ENCODE results near the gene KRTCAP2. TPM values are rescaled to one million over a fixed set of nuclear protein-coding genes. Genes with fewer than 3 reads are reported as not detected.

The KRTCAP2 gene
- total and polyA plus RNA-seq, 2 experiments from 2014 or later, result 189 to 484 TPM

DNA sequence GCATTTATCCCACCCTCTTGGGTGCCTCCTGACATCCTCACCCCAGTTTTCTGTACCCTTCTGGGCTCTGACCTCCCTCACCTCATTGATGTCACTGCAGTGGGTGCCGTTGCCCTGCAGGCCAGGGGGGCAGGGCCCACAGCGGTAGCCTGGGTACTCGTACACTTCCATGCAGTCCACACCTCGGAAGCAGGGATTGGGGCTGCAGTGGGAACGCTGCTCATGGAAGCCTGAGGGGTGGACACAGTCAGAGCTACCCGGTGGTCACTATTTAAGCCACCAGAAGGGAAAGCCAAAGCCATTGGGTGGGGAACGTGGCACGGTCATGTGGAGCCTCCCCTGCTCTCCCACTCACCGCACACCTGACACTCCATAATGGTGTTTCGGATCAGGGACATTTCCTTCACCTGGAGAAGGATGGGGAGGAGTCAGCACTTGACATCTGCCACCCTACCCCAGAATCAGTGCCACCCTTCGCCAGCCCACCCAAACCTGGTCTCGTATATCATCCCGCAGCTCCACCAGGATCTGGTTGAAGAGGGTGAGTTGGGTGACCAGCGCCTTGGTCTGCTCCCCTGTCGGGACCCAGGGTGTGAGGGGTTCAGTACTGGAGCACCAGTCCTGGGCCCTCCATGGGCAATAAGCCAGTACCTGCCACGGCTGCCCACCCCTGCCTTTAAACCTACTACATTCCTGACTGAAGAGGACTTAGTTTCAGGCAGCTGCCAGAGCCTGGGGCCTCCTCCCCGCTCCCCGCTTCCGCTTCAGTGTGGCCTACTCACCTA is 29.8 kb upstream of the KRTCAP2 start:
- 89 to 92% methylated on average over 19 of the region's 19 CpGs for WGBS, 2 experiments (ENCODE audit: low coverage in 1 of 2, low lambda C conversion rate in 2 of 2, missing lambda C conversion rate in 2 of 2)

DNA sequence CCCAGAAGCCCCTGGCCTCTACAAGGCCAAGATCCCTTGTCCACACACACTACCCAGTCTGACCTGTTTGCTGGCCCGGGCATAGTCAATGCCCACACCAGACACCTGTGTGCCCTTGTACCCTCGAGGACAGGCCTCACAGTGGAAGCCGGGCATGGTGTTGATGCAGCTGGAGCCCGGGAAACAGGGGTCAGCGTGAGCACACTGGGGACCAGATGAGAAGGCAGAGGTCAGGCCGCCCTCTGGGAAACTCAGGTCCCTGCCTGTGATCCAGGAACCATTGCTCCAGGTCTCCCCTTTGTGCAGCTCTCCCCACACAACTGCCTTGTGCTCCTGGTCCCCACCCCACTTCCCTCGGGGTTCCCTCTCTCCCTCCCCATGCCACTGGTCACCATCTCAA is 29.1 kb upstream of the KRTCAP2 start:
- H3K9me2 ChIP-seq (ENCODE audit: insufficient read depth), result no peaks in the 10 kb centered on the region
- no peak overlapping the region for H2AFZ ChIP-seq
- H4K20me1 ChIP-seq (ENCODE audit: insufficient read depth), result no peaks in the 10 kb centered on the region
- in situ Hi-C loops (cut with MboI), result no loop called here
- H3F3A ChIP-seq (ENCODE audit: insufficient read depth), result no peaks in the 10 kb centered on the region
- no peak overlapping the region for H3K4me2 ChIP-seq (ENCODE audit: unreplicated experiment)
- WGBS, 2 experiments (ENCODE audit: low coverage in 1 of 2, low lambda C conversion rate in 2 of 2, missing lambda C conversion rate in 2 of 2), result 64 to 66% methylated on average over 7 of the region's 7 CpGs
- H3K4me3 ChIP-seq, result no peak overlapping the region
- H3K79me2 ChIP-seq (ENCODE audit: insufficient read depth), result peaks cover under 1% of the 10 kb centered on the region; the same call in 1 of the 2 replicates
- peaks cover 3% of the 10 kb centered on the region; the same call in 1 of the 2 replicates for H3K4me1 ChIP-seq (ENCODE audit: insufficient read depth)
- H3K27me3 ChIP-seq (replicated peaks; ENCODE audit: insufficient read depth), result no peaks in the 10 kb centered on the region
- H3K36me3 ChIP-seq (ENCODE audit: low read depth), result no peaks in the 10 kb centered on the region
- H3K27ac ChIP-seq, result no peak overlapping the region
- TF ChIP-seq EZH2phosphoT487 (IDR thresholded peaks at IDR 0.05; ENCODE audit: insufficient read depth, low read depth), result no peak
- DNase-seq, result no peak
- no peaks in the 10 kb centered on the region for H3K9me3 ChIP-seq (ENCODE audit: low read depth)
- no peak overlapping the region for H3K9ac ChIP-seq

More for the DNA sequence above, 29.8 kb upstream of the KRTCAP2 start:
- DNase-seq, result no peak
- Histone ChIP-seq H3K4me3 (no peak overlapping the region), H3F3A (ENCODE audit: insufficient read depth) (peaks cover 4% of the 10 kb centered on the region), H3K4me1 (ENCODE audit: insufficient read depth) (peaks cover 10% of the 10 kb centered on the region), H3K79me2 (ENCODE audit: insufficient read depth) (no peaks in the 10 kb centered on the region), H3K4me2 (ENCODE audit: unreplicated experiment) (no peak overlapping the region), H3K9me2 (ENCODE audit: insufficient read depth) (no peaks in the 10 kb centered on the region), H3K9me3 (ENCODE audit: low read depth) (no peaks in the 10 kb centered on the region), H2AFZ (no peak overlapping the region), H3K36me3 (ENCODE audit: low read depth) (no peaks in the 10 kb centered on the region), H3K27ac (no peak overlapping the region), H3K9ac (no peak overlapping the region), H4K20me1 (ENCODE audit: insufficient read depth) (no peaks in the 10 kb centered on the region), H3K27me3 (replicated peaks; ENCODE audit: insufficient read depth) (no peaks in the 10 kb centered on the region)
- in situ Hi-C loops (cut with MboI), result no loop called here
- TF ChIP-seq EZH2phosphoT487 (IDR thresholded peaks at IDR 0.05; ENCODE audit: insufficient read depth, low read depth) (no peak), EZH2 (IDR thresholded peaks at IDR 0.05; ENCODE audit: insufficient read depth, poor library complexity, severe bottlenecking) (no peak)

DNA sequence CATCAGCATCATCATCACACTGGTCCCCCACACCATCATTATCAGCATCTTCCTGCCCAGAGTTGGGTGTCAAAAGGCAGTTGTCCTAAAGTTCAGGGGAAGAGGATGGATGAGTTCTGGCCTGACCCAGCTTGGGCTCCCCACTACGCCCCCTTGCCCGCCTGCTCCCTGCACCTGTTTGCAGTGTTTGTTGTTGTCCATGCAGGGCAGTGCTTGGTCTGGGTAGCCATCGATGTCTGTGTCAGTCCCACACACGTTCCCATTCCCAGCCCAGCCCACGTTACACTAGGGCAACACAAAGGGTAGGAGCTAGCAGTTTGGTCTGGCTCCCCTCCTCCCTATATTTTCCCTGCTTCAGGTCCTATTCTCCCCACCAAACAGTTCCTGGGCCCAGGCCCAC is 27.8 kb upstream of the KRTCAP2 start:
- Histone ChIP-seq H3K4me2 (ENCODE audit: unreplicated experiment) (no peak overlapping the region), H3K79me2 (ENCODE audit: insufficient read depth) (peaks cover 13% of the 10 kb centered on the region), H4K20me1 (ENCODE audit: insufficient read depth) (no peaks in the 10 kb centered on the region), H3K9me3 (ENCODE audit: low read depth) (no peaks in the 10 kb centered on the region), H3K4me1 (ENCODE audit: insufficient read depth) (peaks cover 5% of the 10 kb centered on the region), H3K9ac (no peak overlapping the region), H2AFZ (no peak overlapping the region), H3K36me3 (ENCODE audit: low read depth) (no peaks in the 10 kb centered on the region), H3K27me3 (replicated peaks; ENCODE audit: insufficient read depth) (no peaks in the 10 kb centered on the region), H3F3A (ENCODE audit: insufficient read depth) (no peaks in the 10 kb centered on the region), H3K4me3 (no peak overlapping the region), H3K9me2 (ENCODE audit: insufficient read depth) (no peaks in the 10 kb centered on the region), H3K27ac (no peak overlapping the region)
- 93 to 98% methylated on average over 5 of the region's 5 CpGs for WGBS, 2 experiments (ENCODE audit: low coverage in 1 of 2, low lambda C conversion rate in 2 of 2, missing lambda C conversion rate in 2 of 2)
- TF ChIP-seq EZH2 (IDR thresholded peaks at IDR 0.05; ENCODE audit: insufficient read depth, poor library complexity, severe bottlenecking) (no peak), EZH2phosphoT487 (IDR thresholded peaks at IDR 0.05; ENCODE audit: insufficient read depth, low read depth) (no peak)
- in situ Hi-C loops (cut with MboI), result no loop called here
- no peak for DNase-seq

GRCh38 chr1:155199792-155200191 is 26.7 kb upstream of the KRTCAP2 start:
- Histone ChIP-seq H3K79me2 (ENCODE audit: insufficient read depth) (peaks cover 20% of the 10 kb centered on the region), H2AFZ (no peak overlapping the region), H3K4me1 (ENCODE audit: insufficient read depth) (peaks cover 11% of the 10 kb centered on the region), H3K4me2 (ENCODE audit: unreplicated experiment) (no peak overlapping the region), H3K9me2 (ENCODE audit: insufficient read depth) (no peaks in the 10 kb centered on the region), H3K4me3 (no peak overlapping the region), H4K20me1 (ENCODE audit: insufficient read depth) (no peaks in the 10 kb centered on the region), H3K36me3 (ENCODE audit: low read depth) (no peaks in the 10 kb centered on the region), H3K27me3 (replicated peaks; ENCODE audit: insufficient read depth) (no peaks in the 10 kb centered on the region), H3K9me3 (ENCODE audit: low read depth) (no peaks in the 10 kb centered on the region), H3K9ac (no peak overlapping the region), H3K27ac (no peak overlapping the region), H3F3A (ENCODE audit: insufficient read depth) (no peaks in the 10 kb centered on the region)
- no peak for TF ChIP-seq EZH2 (IDR thresholded peaks at IDR 0.05; ENCODE audit: insufficient read depth, poor library complexity, severe bottlenecking)
- TF ChIP-seq EZH2phosphoT487 (IDR thresholded peaks at IDR 0.05; ENCODE audit: insufficient read depth, low read depth), result no peak
- in situ Hi-C loops (cut with MboI), result no loop called here
- no peak for DNase-seq
- 63 to 68% methylated on average over 4 of the region's 4 CpGs for WGBS, 2 experiments (ENCODE audit: low coverage in 1 of 2, low lambda C conversion rate in 2 of 2, missing lambda C conversion rate in 2 of 2)
